Neural cell (in vitro differentiated cells): Measurements from ENCODE around the gene HTR3A. TPM values are rescaled to one million over a fixed set of nuclear protein-coding genes. Genes with fewer than 3 reads are reported as not detected.

Experiments
- H2AFZ ChIP-seq: fragments of 200-600, 300-800 bp; sonication (generic), shearing (Covaris generic); 2 replicates; pipeline ENCODE4 v1.6.0; 2014; ENCODE audit warnings: low read depth, mild to moderate bottlenecking, antibody characterized with exemption, low read length, moderate library complexity
- H3F3A ChIP-seq: fragments of 200-600 bp; shearing (Covaris generic); 2 replicates; pipeline ENCODE4 v1.6.1; 2016; ENCODE audit warnings: mild to moderate bottlenecking, moderate library complexity, mixed read lengths, antibody characterized with exemption, low read length; ENCODE audit not compliant: insufficient read depth, poor library complexity, severe bottlenecking
- H3K27ac ChIP-seq: fragments of 200-600, 300-800 bp; sonication (generic), shearing (Covaris generic); 2 replicates; pipeline ENCODE4 v1.5.1; 2014; ENCODE audit warnings: mild to moderate bottlenecking, low read length, moderate library complexity
- H3K27me3 ChIP-seq: fragments of 300-800, 200-600 bp; sonication (generic), shearing (Covaris generic); 2 replicates; pipeline ENCODE4 v1.6.0; 2014; ENCODE audit warnings: mild to moderate bottlenecking, low read depth, low read length, moderate library complexity; ENCODE audit not compliant: insufficient read depth
- H3K36me3 ChIP-seq: fragments of 300-800, 200-600 bp; sonication (generic), shearing (Covaris generic); 2 replicates; pipeline ENCODE4 v1.5.1; 2014; ENCODE audit warnings: mild to moderate bottlenecking, antibody characterized with exemption, low read length, moderate library complexity; ENCODE audit not compliant: insufficient read depth
- H3K4me2 ChIP-seq: fragments of 300-800, 200-600 bp; sonication (generic), shearing (Covaris generic); 2 replicates; pipeline ENCODE4 v1.6.0; 2014; ENCODE audit warnings: mild to moderate bottlenecking, low read length
- H3K4me3 ChIP-seq: fragments of 300-800, 200-600 bp; sonication (generic), shearing (Covaris generic); 2 replicates; pipeline ENCODE4 v1.5.1; 2014; ENCODE audit warnings: mild to moderate bottlenecking, low read length, moderate library complexity
- H3K79me2 ChIP-seq: fragments of 200-600 bp; shearing (Covaris generic); replicated peaks from 2 replicates; pipeline ENCODE4 v1.6.0; 2014; ENCODE audit warnings: mild to moderate bottlenecking, low read length, moderate library complexity; ENCODE audit not compliant: insufficient read depth
- H3K9ac ChIP-seq: fragments of 300-800, 200-600 bp; sonication (generic), shearing (Covaris generic); 2 replicates; pipeline ENCODE4 v1.6.1; 2016; ENCODE audit warnings: mild to moderate bottlenecking, low read length, mixed read lengths
- H3K9me2 ChIP-seq: fragments of 200-600 bp; shearing (Covaris generic); 2 replicates; pipeline ENCODE4 v1.6.1; 2016; ENCODE audit warnings: mild to moderate bottlenecking, low read length, mixed read lengths; ENCODE audit not compliant: insufficient read depth
- H3K9me3 ChIP-seq: fragments of 200-600, 300-800 bp; sonication (generic), shearing (Covaris generic); 2 replicates; pipeline ENCODE4 v1.6.1; 2016; ENCODE audit warnings: mild to moderate bottlenecking, mixed run types, low read length, moderate library complexity, mixed read lengths
- H4K20me1 ChIP-seq: fragments of 200-600 bp; shearing (Covaris generic); 2 replicates; pipeline ENCODE4 v1.6.1; 2016; ENCODE audit warnings: mild to moderate bottlenecking, mixed run types; ENCODE audit not compliant: insufficient read depth
- CTCF ChIP-seq: fragments of 450-650 bp; IDR thresholded peaks from 2 replicates; pipeline ENCODE4 v1.5.1; 2014; ENCODE audit warnings: antibody characterized with exemption, mild to moderate bottlenecking, moderate library complexity; ENCODE audit not compliant: poor library complexity, severe bottlenecking
- EP300 ChIP-seq: fragments of 450-650 bp; conservative IDR thresholded peaks from 2 replicates; pipeline ENCODE4 v1.6.1; 2014; ENCODE audit warnings: antibody characterized with exemption, mild to moderate bottlenecking, moderate library complexity; ENCODE audit not compliant: poor library complexity, severe bottlenecking
- EZH2 ChIP-seq: fragments of 200-600, 300-800 bp; shearing (Covaris generic), sonication (generic); IDR thresholded peaks from 2 replicates; pipeline ENCODE4 v1.6.1; 2014; ENCODE audit warnings: antibody characterized with exemption, low read length, borderline replicate concordance, mild to moderate bottlenecking; ENCODE audit not compliant: insufficient read depth, poor library complexity, severe bottlenecking
- MXI1 ChIP-seq: fragments of 450-650 bp; conservative IDR thresholded peaks from 2 replicates; pipeline ENCODE4 v1.6.1; 2014; ENCODE audit warnings: antibody characterized with exemption, mild to moderate bottlenecking; ENCODE audit not compliant: poor library complexity, severe bottlenecking
- POLR2AphosphoS5 ChIP-seq: IDR thresholded peaks from 2 replicates; pipeline ENCODE4 v1.6.1; 2012
- RAD21 ChIP-seq: fragments of 450-650 bp; conservative IDR thresholded peaks from 2 replicates; pipeline ENCODE4 v1.6.1; 2014; ENCODE audit warnings: antibody characterized with exemption, mild to moderate bottlenecking, moderate library complexity
- REST ChIP-seq: IDR thresholded peaks from 2 replicates; pipeline ENCODE4 v1.6.1; 2012; ENCODE audit warnings: borderline replicate concordance
- SMC3 ChIP-seq: fragments of 450-650 bp; conservative IDR thresholded peaks from 2 replicates; pipeline ENCODE4 v1.6.1; 2014; ENCODE audit warnings: antibody characterized with exemption, mild to moderate bottlenecking, moderate library complexity; ENCODE audit not compliant: poor library complexity
- TAF1 ChIP-seq: IDR thresholded peaks from 2 replicates; pipeline ENCODE4 v1.6.1; 2012; ENCODE audit warnings: low read depth
- polyA plus RNA-seq: library from polyadenylated mRNA; depleted of rRNA; stranded (reverse); fragments of >200 nt; gene quantifications from 2 replicates; pipeline ENCODE4 v1.2.3, GENCODE V29; 2014

The HTR3A gene
- polyA plus RNA-seq, 1 donor from 2014 or later, result not detected

GRCh38 chr11:113934761-113935160 is 40.1 kb upstream of the HTR3A start:
- no peaks in the 10 kb centered on the region for H3F3A ChIP-seq
- H3K9me2 ChIP-seq, result no peaks in the 10 kb centered on the region
- H3K4me2 ChIP-seq, result no peak overlapping the region
- H2AFZ ChIP-seq, result no peak overlapping the region
- no peaks in the 10 kb centered on the region for H4K20me1 ChIP-seq
- no peak for TF ChIP-seq CTCF
- no peak for TF ChIP-seq MXI1
- TF ChIP-seq POLR2AphosphoS5, result no peak
- TF ChIP-seq EP300, result no peak
- TF ChIP-seq REST, result no peak
- TF ChIP-seq SMC3, result no peak
- TF ChIP-seq RAD21, result no peak
- H3K27me3 ChIP-seq, result no peaks in the 10 kb centered on the region
- no peaks in the 10 kb centered on the region for H3K79me2 ChIP-seq
- H3K27ac ChIP-seq, result no peak overlapping the region
- H3K9ac ChIP-seq, result no peak overlapping the region
- H3K36me3 ChIP-seq, result no peaks in the 10 kb centered on the region
- H3K4me3 ChIP-seq, result no peak overlapping the region
- no peaks in the 10 kb centered on the region for H3K9me3 ChIP-seq

- Histone ChIP-seq H3K27ac (no peak overlapping the region), H4K20me1 (no peaks in the 10 kb centered on the region)
- TF ChIP-seq TAF1, result no peak
- no peak for TF ChIP-seq MXI1
- no peak for TF ChIP-seq POLR2AphosphoS5
- TF ChIP-seq REST, result no peak
- no peak for TF ChIP-seq EZH2
- no peak for TF ChIP-seq EP300
- TF ChIP-seq RAD21, result no peak
These were observed 39.0 kb upstream of the HTR3A start for GRCh38 chr11:113935858-113936257.

More at GRCh38 chr11:113935858-113936257, 39.0 kb upstream of the HTR3A start:
- Histone ChIP-seq H2AFZ (no peak overlapping the region), H3K9me3 (no peaks in the 10 kb centered on the region), H3K4me3 (no peak overlapping the region), H3K9me2 (no peaks in the 10 kb centered on the region), H3K4me2 (no peak overlapping the region), H3K79me2 (no peaks in the 10 kb centered on the region), H3K27me3 (no peaks in the 10 kb centered on the region), H3K9ac (no peak overlapping the region), H3K36me3 (no peaks in the 10 kb centered on the region), H3F3A (no peaks in the 10 kb centered on the region)
